Right cardiac atrium (tissue), 5 donors: Measurements from ENCODE around the gene DDX5. TPM values are rescaled to one million over a fixed set of nuclear protein-coding genes. Genes with fewer than 3 reads are reported as not detected.
A peak's percentile ranks its signal among the peaks of the same experiment; 100 is the strongest.
"Not testable (repeated sequence)": the region's sequence is repeated elsewhere in the genome, so short reads cannot be mapped to it uniquely, and the experiment has no call there.

Experiments
- ATAC-seq, 2 donors: fragments of 200-7000 bp; cut with Tn5 transposase; one replicate each; pipeline versions ENCODE4 v1.8.0 to v1.9.1; 2020; ENCODE audit warnings: moderate library complexity in 2 of 2, mild to moderate bottlenecking in 1 of 2
- DNase-seq, 3 donors: peaks; one replicate each; pipeline ENCODE4 v3.0.0-alpha.2; 2020
- H3K27ac ChIP-seq: one replicate; pipeline ENCODE4 v1.5.1; 2013; ENCODE audit warnings: mild to moderate bottlenecking, low read length, control low read depth, moderate library complexity
- H3K27me3 ChIP-seq: one replicate; pipeline ENCODE4 v1.6.1; 2013; ENCODE audit not compliant: control insufficient read depth, insufficient read depth
- H3K4me1 ChIP-seq: one replicate; pipeline ENCODE4 v1.6.1; 2013; ENCODE audit warnings: low read length; ENCODE audit not compliant: control insufficient read depth, insufficient read depth
- H3K4me3 ChIP-seq: one replicate; pipeline ENCODE4 v1.5.1; 2013; ENCODE audit warnings: low read length, control low read depth
- H3K9me3 ChIP-seq: one replicate; pipeline ENCODE4 v1.6.1; 2013; ENCODE audit warnings: low read length; ENCODE audit not compliant: control insufficient read depth
- WGBS: extraction: QIAGEN DNeasy Blood & Tissue Kit; methylation state at CpG from one replicate; pipeline ENCODE4 v1.1.7; 2013; 5-methylcytosine and 5-hydroxymethylcytosine counted together
- intact Hi-C, 4 donors: fragments of 100-400 bp; cut with DNase I; formaldehyde crosslinking; loops; one replicate each; pipeline versions ENCODE4 v1.11.0 to v1.14.0; 2022 to 2023
- polyA plus RNA-seq: library from polyadenylated mRNA; stranded (reverse); fragments of 200-250 nt; gene quantifications from one replicate; pipeline ENCODE4 v1.2.3, GENCODE V29; 2013
- total RNA-seq, 4 donors: library from RNA; stranded (reverse); fragmentation: NEBNext Ultra II Directional; extraction: Animal tissue kit (Norgen Biotek cat#: 25700); gene quantifications; one replicate each; pipeline ENCODE4 v1.2.1, GENCODE V29; 2021
- donor health status: healthy with polysubstance abuse.
- donor health status: DM: no; HTN: yes; CAD: no.
- donor health status: DM: no; HTN: no; CAD: no.
- donor health status: DM: no; HTN: yes; CAD: no; lungs with severe emphysema.
- donor health status: DM: yes; HTN: yes; CAD: no.

Gene DDX5
- total and polyA plus RNA-seq, 5 donors: 312 to 573 (median 404) TPM

DNA sequence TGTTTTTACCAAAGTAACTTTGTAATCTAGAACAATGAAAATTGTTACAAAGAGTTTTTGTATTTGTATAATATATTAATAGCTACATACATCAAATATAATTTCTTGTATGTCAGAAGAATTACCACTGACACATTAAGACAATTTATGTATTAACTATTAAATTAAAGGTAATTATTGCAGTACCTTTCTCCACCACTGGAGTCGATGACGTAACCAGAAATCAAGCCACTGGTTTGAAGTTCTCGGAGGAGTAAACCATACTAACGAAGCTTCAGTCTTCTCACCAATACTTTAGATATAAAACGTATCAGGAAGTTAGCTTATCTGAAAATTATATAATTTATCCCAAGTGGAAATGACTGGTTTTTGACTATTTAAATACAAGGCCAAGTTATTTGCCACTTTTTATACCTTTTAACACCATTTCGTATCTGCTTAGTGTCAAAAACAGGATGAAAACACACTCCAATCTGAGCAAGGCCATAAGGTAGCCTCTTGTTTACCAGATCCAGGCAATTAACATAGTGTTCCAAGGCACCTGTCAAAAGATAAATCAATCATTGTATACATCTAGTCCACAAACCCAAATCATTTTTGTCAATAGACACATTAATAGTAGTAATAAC is 13.5 kb downstream of the DDX5 start:
- intact Hi-C loops: loop anchor here in 2 of 4 donors (5.0 to 10.0 kb wide), 2 partner anchors 70 to 178 kb away; no protein-coding TSS in a partner anchor
- ATAC-seq (no peak), DNase-seq (no peak)
- no peak overlapping the region for H3K4me3 ChIP-seq
- WGBS: 73% methylated on average over 6 of the region's 6 CpGs
- no peaks in the 10 kb centered on the region for H3K27me3 ChIP-seq
- H3K27ac ChIP-seq: no peak overlapping the region
- no peaks in the 10 kb centered on the region for H3K9me3 ChIP-seq
- H3K4me1 ChIP-seq: peaks cover 2% of the 10 kb centered on the region

DNA sequence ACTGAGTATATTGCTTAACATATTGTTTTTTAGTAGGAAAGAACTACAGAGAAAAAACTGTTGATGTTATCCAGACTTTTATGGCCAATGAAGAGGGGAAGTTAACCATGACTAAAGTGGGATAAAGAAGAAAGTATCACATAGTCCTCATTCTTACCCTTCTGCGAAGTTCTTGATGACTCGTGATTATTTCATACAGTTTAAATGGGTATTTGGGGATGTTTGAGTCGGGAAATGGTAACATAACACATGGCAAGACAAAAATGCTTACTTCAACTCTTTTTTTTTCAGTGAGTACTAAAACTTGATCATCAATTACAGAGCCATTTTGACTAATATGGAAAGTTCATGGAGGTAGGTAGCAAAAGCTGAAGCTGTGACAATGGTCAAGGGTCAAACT is 14.1 kb downstream of the DDX5 start:
- Histone ChIP-seq H3K4me1 (no peaks in the 10 kb centered on the region), H3K27ac (no peak overlapping the region), H3K9me3 (no peaks in the 10 kb centered on the region), H3K27me3 (no peaks in the 10 kb centered on the region), H3K4me3 (no peak overlapping the region)
- ATAC-seq: no peak
- DNase-seq: no peak
- intact Hi-C loops: loop anchor here in 2 of 4 donors (5.0 to 10.0 kb wide), 2 partner anchors 70 to 177 kb away; no protein-coding TSS in a partner anchor
- 85% methylated on average over 3 of the region's 3 CpGs for WGBS

DNA sequence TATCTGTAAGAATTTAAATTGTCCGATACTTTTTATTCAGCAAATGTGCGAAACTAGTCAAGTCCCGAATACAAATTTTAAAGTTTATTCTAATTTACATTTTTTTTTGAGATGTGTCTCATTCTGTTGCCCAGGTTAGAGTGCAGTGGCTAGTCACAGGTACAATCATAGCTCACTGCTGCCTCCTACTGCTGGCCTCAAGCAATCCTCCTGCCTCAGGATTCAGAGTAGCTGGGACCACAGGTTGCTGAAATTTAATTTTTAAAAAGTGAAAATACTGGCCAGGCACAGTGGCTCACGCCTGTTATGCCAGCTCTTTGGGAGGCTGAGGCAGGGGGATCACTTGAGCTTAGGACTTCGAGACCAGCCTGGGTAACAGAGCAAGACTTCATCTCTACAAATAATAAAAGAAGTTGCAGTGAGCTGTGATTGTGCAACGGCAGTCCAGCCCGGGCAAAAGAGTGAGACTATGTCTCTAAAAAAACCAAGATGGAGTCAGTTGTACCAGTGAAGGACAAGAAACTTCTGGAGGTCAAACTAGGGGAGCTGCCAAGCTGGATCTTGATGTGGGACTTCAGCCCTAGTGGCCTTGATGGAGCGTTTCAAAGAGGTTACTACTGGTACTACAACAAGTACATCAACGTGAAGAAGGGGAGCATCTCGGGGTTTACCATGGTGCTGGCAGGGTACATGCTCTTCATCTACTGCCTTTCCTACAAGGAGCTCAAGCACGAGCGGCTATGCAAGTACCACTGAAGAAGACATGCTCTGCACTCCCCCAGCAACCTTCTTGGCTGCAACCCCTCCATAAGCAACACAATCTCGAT is 14.8 kb downstream of the DDX5 start:
- H3K4me3 ChIP-seq: no peak overlapping the region
- no peak overlapping the region for H3K27ac ChIP-seq
- ATAC-seq (peak; percentile 44 to 56), DNase-seq (peak in 1 of 3 donors; percentile 57)
- no peaks in the 10 kb centered on the region for H3K9me3 ChIP-seq
- 91% methylated on average over 13 of the region's 13 CpGs for WGBS
- intact Hi-C loops: loop anchor here in 2 of 4 donors (5.0 to 10.0 kb wide), 2 partner anchors 69 to 176 kb away; no protein-coding TSS in a partner anchor
- H3K4me1 ChIP-seq: no peaks in the 10 kb centered on the region
- H3K27me3 ChIP-seq: no peaks in the 10 kb centered on the region

DNA sequence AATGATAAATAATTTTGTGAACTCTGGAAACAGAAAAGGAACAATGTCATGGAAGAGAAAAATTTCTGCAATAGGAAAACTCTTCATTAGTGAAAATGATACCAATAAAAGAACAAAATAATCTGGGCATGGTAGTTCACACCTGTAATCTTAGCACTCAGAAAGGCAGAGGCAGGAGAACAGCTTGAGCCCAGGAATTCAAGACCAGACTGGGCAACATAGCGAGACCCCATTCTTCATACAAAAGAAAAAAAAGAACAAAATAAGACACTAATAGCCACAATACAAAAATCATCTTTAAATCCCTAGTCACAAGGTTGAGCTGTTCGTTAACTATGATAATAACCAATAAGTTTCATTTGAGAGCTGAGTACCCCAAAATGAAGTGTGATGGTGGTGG is 17.8 kb downstream of the DDX5 start:
- intact Hi-C loops: loop anchor here in 2 of 4 donors (5.0 kb wide), 2 partner anchors 61 to 66 kb away; no protein-coding TSS in a partner anchor
- Histone ChIP-seq H3K4me3 (no peak overlapping the region), H3K27me3 (no peaks in the 10 kb centered on the region), H3K9me3 (no peaks in the 10 kb centered on the region), H3K4me1 (no peaks in the 10 kb centered on the region), H3K27ac (no peak overlapping the region)
- DNase-seq: no peak
- WGBS: 96% methylated on average over 2 of the region's 2 CpGs
- ATAC-seq: no peak

DNA sequence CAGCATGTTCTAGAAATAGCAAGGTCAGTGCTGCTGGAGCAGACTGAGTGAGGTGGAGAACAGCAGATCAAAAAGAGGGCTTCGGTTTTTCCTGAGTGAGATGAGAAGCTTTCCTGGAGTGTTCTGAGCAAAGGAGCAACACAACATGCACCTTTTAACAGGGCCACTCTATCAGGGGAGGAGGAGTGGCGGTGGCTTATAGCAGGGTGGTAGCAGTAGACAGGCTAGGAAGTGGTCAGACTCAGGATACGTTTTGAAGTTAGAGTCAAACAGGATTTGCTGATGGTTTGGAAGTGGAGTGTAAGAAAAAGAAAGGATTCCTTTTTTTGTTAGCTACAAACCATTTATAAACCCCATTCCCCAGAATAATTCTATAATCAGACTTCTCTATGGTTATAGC is 21.7 kb downstream of the DDX5 start:
- no peak for DNase-seq
- 84% methylated on average over 3 of the region's 3 CpGs for WGBS
- no peaks in the 10 kb centered on the region for H3K27me3 ChIP-seq
- H3K9me3 ChIP-seq: no peaks in the 10 kb centered on the region
- no peak overlapping the region for H3K4me3 ChIP-seq
- no peak for ATAC-seq
- no peaks in the 10 kb centered on the region for H3K4me1 ChIP-seq
- no peak overlapping the region for H3K27ac ChIP-seq
- intact Hi-C loops: no loop called here

DNA sequence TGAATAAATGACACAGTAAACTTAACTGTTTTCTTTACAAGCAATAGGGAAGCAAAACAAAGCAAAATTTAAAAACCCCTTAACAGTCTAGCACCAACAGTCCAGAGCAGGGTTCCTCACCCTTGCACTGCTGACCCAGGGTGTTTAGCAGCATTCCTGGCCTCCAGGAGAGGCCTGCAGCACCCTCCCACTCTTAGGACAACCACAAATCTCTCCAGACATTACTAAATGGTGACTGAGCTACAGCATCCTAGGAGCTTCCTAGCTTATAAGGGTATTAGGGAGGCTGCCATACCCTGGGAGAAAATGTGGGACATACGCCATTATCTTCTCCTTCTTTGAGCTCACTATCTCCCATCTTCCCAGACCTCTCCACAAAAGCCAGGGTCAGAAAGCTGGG is 25.1 kb downstream of the DDX5 start:
- intact Hi-C loops: no loop called here
- Histone ChIP-seq H3K27me3 (no peaks in the 10 kb centered on the region), H3K27ac (no peak overlapping the region), H3K9me3 (no peaks in the 10 kb centered on the region), H3K4me3 (no peak overlapping the region), H3K4me1 (no peaks in the 10 kb centered on the region)
- no peak for ATAC-seq
- no peak for DNase-seq
- WGBS: 96% methylated on average over 1 of the region's 1 CpG

DNA sequence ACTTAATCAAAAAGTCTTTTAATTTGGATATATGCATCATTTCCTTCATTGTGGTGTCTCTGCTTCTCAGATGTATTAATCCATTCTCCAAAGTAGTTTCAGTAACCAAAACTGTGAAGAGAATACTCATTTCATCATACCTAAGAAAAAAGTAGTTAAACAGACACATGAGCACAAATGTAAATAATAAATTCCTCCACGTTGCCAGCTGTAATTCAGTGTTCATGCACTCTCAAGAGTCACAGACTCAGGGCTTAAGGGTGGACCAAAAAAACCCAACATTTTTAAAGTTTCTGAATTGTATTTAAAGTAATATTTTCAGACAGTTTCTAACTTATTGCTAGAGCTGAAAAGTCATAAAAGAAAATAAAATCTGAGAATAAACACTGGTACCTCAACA is 28.2 kb downstream of the DDX5 start:
- no peak for DNase-seq

DNA sequence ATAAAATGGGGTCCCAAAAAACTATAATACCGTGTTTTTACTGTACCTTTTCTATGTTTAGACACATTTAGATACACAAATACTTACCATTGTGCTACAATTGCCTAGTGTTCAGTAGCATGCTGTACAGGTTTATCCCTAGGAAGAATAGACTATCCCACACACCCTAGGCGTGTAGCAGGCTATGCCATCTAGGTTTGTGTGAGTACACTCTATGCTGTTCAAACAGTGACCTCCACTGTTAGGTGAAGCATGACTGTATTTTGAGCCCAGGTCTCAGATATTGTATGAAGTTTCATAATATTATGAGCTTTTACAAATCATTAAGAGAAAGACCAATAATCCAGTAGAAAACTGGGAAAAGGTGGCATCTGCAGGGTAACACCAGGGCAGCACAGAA is 33.5 kb downstream of the DDX5 start:
- DNase-seq: no peak
- Histone ChIP-seq H3K9me3 (no peaks in the 10 kb centered on the region), H3K27me3 (no peaks in the 10 kb centered on the region), H3K4me3 (no peak overlapping the region), H3K27ac (no peak overlapping the region), H3K4me1 (no peaks in the 10 kb centered on the region)
- ATAC-seq: no peak
- WGBS: 94% methylated on average over 2 of the region's 2 CpGs
- intact Hi-C loops: no loop called here

More for the DNA sequence above, 28.2 kb downstream of the DDX5 start:
- Histone ChIP-seq H3K4me3 (no peak overlapping the region), H3K4me1 (no peaks in the 10 kb centered on the region), H3K27me3 (no peaks in the 10 kb centered on the region), H3K27ac (no peak overlapping the region), H3K9me3 (no peaks in the 10 kb centered on the region)
- intact Hi-C loops: no loop called here
- no peak for ATAC-seq
- WGBS: 44% methylated on average over 1 of the region's 1 CpG

DNA sequence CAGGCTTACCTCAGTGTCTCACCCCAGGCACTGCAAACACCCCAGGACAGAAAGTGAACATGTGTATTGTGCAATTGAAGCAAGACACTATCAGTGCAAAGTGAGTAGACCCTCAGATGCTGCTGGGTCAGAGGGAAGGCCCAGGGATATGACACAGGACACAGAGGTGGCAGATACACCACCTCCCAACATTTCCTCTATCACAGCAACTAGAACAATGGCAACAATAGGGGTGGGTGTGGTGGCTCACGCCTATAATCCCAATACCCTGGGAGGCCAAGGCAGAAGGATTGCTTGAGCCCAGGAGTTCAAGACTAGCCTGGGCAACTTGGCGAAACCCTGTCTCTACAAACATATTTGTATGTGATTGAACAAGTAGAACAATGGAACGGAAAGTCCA is 34.6 kb downstream of the DDX5 start:
- no peaks in the 10 kb centered on the region for H3K4me1 ChIP-seq
- no peak overlapping the region for H3K4me3 ChIP-seq
- no peak for ATAC-seq
- DNase-seq: no peak
- intact Hi-C loops: no loop called here
- no peaks in the 10 kb centered on the region for H3K27me3 ChIP-seq
- H3K27ac ChIP-seq: no peak overlapping the region
- WGBS: 91% methylated on average over 3 of the region's 3 CpGs
- H3K9me3 ChIP-seq: no peaks in the 10 kb centered on the region

DNA sequence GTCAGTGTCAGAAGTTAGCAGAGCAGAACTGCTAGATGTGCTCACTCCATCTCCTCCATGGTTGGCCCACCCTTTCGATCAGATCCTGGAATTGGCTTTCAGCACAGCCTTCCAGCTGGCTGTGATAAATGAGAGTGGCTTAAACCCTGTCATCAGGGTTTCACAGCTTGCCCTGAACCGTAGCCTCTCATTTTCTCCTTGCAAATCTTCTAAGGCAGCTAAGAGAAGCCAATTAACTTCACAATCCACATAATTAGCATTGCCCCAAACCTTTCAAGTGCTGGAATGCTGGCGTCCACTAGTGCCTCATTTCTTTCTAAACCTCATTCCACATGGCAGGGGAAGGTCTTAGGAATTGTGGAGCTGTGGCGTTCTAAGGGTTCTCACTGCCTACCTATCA is 35.5 kb downstream of the DDX5 start:
- WGBS: 71% methylated on average over 4 of the region's 4 CpGs
- no peak for ATAC-seq

DNA sequence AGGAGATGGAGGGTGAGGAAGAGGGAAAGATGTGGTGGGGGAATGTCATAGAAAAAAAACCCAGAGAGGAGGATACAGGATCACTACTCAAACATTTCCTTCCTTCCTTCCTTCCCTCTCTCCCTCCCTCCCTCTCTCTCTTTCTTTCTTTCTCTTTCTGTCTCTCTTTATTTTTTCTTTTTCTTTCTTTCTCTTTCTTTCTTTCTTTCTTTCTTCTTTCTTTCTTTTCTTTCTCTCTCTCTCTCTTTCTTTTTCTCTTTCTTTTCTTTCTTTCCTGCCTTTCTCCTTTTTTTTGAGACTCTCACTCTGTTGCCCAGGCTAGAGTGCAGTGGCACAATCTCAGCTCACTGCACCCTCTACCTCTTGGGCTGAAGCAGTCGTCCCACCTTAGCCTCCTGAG is 39.3 kb downstream of the DDX5 start:
- 71% methylated on average over 1 of the region's 1 CpG for WGBS
- H3K4me1 ChIP-seq, H3K27me3 ChIP-seq, H3K4me3 ChIP-seq, H3K9me3 ChIP-seq, DNase-seq, ATAC-seq, H3K27ac ChIP-seq, intact Hi-C loops: not testable (repeated sequence)

More for the DNA sequence above, 35.5 kb downstream of the DDX5 start:
- Histone ChIP-seq H3K4me3 (no peak overlapping the region), H3K27me3 (no peaks in the 10 kb centered on the region), H3K4me1 (no peaks in the 10 kb centered on the region), H3K9me3 (no peaks in the 10 kb centered on the region), H3K27ac (no peak overlapping the region)
- intact Hi-C loops: no loop called here
- no peak for DNase-seq
